ENCODE measurements around the gene CT45A2.
"Not testable (repeated sequence)": the region's sequence is repeated elsewhere in the genome, so short reads cannot be mapped to it uniquely, and the experiment has no call there.

Gene CT45A2

DNA sequence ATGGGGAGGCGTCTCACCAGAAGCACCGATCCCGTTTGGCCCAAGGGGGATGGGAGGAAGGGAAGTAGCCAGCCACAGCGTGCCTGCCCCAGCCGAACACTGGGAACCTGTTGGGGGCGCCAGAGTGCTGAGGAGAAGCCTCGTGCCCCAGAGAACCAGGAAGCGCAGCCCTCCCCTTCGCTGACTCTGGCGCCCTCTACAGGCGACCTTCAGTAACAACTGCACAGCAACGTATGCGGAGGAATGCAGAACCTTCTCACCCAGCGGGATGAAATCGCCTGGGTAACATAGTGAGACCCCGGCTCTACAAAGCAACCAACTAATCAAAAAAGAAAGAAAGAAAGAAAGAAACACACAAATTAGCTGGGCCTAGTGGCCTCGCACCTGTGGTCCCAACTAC lies at the start of gene CT45A2:
Gene CT45A2 (minus strand): TSS at position 101 of the 400 bp plus-strand sequence. CDS start 3,747 bp downstream, outside the sequence.
- not testable (repeated sequence) for DNase-seq (ENCODE audit: low read depth in 2 of 2, low spot score in 1 of 2)

- not testable (repeated sequence) for DNase-seq (ENCODE audit: low read depth in 2 of 2, low spot score in 1 of 2)
Measured at GRCh38 chrX:135854438-135854837, 34.6 kb upstream of the CT45A2 start, which contains the start of gene CT45A8. CT45A8 (minus strand) TSS chrX:135854538; CDS start chrX:135850783, 3,755 bp downstream.

GRCh38 chrX:135837180-135837579 lies 17.4 kb upstream of the CT45A2 start, which contains the start of gene CT45A7:
CT45A7 (minus strand) TSS chrX:135837280; CDS start chrX:135833533, 3,747 bp downstream.
- not testable (repeated sequence) for DNase-seq (ENCODE audit: low read depth in 2 of 2, low spot score in 1 of 2)

DNA sequence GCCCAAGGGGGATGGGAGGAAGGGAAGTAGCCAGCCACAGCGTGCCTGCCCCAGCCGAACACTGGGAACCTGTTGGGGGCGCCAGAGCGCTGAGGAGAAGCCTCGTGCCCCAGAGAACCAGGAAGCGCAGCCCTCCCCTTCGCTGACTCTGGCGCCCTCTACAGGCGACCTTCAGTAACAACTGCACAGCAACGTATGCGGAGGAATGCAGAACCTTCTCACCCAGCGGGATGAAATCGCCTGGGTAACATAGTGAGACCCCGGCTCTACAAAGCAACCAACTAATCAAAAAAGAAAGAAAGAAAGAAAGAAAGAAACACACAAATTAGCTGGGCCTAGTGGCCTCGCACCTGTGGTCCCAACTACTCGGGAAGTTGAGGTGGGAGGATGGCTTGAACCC lies 17.1 kb downstream of the CT45A2 start, which contains the start of gene CT45A6:
Gene CT45A6 (minus strand): TSS at position 101 of the 400 bp plus-strand sequence. CDS start 3,794 bp downstream, outside the sequence.
- DNase-seq (ENCODE audit: low read depth in 2 of 2, low spot score in 1 of 2) = not testable (repeated sequence)

GRCh38 chrX:135785403-135785802 lies 34.4 kb downstream of the CT45A2 start, which contains the start of gene CT45A5:
CT45A5 (minus strand) TSS chrX:135785503; CDS start chrX:135781729, 3,774 bp downstream.
- DNase-seq (ENCODE audit: low read depth in 2 of 2, low spot score in 1 of 2) = not testable (repeated sequence)

GRCh38 chrX:135768091-135768490 lies 51.7 kb downstream of the CT45A2 start, which contains the start of gene CT45A3:
CT45A3 (minus strand) TSS chrX:135768191; CDS start chrX:135764444, 3,747 bp downstream.
- not testable (repeated sequence) for DNase-seq (ENCODE audit: low read depth in 2 of 2, low spot score in 1 of 2)
